Stimulated activated CD4-positive, alpha-beta T cell treated with anti-CD3 and anti-CD28 coated beads, Interleukin-1b, Interleukin-23, amount 100 ng/mL, for 1 hour (primary cell): ENCODE results near the gene ETV6.

Experiments
- DNase-seq, 2 donors: peaks; one replicate each; pipeline ENCODE4 v3.0.0-alpha.2; 2020; ENCODE audit warnings: low read depth in 2 of 2

Gene ETV6

GRCh38 chr12:11693601-11694000 is 44.1 kb downstream of the ETV6 start:
- DNase-seq: no peak

DNA sequence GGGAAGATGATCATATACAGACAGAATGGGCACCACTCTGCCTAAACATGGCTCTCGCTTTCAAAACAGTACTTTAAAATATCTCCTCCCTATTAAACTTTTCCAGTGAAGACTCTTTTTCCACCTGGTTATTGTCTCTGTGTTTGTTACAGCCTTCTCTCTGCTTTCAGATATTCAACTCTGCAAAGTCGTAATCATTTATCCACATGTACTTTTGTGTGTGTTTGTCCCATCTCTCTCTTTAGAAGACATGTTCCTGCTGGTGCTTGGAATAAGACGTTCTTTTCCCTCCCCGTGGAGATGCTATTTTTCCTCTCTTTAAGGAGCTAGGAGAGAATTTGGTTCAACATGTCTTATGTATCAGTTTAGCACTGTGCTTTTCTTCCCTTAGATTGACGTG is 45.1 kb downstream of the ETV6 start:
- DNase-seq: no peak

DNA sequence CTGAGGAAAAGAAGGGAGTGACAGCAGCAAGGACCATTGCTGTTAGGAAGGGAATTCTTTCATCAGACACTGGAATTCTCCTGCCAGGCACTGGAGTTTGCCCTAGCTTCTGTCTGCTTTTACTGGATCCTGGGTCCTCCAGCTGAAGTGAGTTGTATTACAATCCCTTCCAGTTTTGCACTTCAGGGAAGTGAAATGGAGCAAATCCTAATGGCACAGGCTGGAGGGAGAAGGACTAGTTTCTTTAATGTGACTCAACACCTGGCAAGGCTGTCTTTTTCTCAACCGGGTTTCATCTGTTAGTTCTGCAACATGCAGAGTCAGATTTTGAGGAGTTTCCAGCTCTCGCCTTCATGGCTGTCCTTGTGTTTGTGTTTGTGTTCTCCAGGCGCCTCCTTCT is 45.8 kb downstream of the ETV6 start:
- DNase-seq: no peak

GRCh38 chr12:11696084-11696483 is 46.6 kb downstream of the ETV6 start:
- no peak for DNase-seq

GRCh38 chr12:11697131-11697530 is 47.7 kb downstream of the ETV6 start:
- no peak for DNase-seq

DNA sequence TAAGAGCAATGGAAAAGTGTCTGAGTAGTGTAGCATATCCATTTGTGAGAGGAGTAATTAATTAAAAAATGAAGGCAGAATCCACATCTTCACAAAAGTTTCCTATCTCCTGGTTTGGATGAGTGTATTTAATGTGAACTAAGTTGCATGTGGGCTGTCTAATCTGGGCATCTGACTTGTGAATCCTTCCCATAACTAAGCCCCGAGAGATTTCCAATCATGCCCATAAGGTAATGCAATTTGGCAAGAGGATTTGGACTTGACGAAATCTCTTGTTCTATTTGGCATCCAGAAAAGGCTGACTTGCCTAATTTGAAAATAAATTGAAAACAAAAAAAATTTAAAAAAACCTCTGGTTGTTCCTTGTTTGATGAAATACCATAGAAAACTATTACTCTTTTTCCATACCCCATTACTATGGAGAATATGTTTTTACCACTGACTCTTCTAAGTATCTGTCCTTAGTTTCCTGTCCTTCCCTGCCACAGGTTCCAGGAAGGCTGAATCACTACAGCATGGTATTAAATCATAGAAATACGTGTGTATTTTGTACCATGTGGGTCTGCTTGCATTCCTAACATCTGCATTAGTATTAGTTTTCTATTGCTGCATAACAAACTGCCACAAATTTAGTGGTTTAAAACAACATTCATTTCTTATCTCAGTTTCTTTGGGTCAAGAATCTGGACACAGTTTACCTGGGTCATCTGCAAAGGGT is 48.4 kb downstream of the ETV6 start:
- no peak for DNase-seq

GRCh38 chr12:11698729-11699128 is 49.3 kb downstream of the ETV6 start:
- DNase-seq: no peak

- no peak for DNase-seq
Measured at GRCh38 chr12:11701433-11701832, 52.0 kb downstream of the ETV6 start.

- DNase-seq: no peak
Measured at GRCh38 chr12:11702959-11703358, 53.5 kb downstream of the ETV6 start.

- no peak for DNase-seq
Measured at GRCh38 chr12:11703378-11703777, 53.9 kb downstream of the ETV6 start.

DNA sequence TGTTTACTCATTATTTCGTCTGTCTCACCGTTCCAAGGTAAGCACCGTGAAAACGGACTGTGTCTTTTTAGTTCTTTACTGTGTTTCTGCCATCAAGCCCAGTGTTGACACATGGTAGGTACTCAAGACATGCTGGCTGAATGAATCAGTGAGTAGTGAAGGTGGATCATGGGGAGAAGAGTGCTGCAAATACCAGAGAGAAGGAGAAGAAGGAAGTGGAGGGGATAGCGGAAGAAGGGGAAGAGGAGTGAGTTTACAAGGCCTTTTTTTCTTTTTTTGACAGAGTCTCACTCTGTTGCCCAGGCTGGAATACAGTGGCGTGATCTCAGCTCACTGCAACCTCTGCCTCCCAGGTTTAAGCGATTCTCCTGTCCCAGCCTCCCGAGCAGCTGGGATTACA is 54.6 kb downstream of the ETV6 start:
- no peak for DNase-seq

DNA sequence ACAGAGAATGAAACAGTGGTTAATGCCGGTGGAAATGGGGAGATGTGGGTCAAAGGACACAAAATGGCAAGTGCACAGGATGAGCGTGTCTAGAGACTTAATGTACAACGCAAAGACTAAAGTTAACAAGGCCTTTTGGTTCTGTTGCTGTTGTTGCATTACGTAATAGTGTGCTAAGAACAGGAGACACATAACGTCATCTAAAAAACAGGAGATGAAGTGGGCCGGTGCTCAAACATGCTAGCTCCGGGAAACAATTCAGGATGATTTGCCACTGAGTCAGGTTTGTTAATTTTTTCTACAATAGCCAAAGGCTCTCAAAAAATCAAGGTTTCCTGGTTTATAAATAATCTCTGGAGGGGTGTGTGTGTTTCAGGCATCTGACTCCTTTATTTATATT is 55.5 kb downstream of the ETV6 start:
- DNase-seq: no peak

DNA sequence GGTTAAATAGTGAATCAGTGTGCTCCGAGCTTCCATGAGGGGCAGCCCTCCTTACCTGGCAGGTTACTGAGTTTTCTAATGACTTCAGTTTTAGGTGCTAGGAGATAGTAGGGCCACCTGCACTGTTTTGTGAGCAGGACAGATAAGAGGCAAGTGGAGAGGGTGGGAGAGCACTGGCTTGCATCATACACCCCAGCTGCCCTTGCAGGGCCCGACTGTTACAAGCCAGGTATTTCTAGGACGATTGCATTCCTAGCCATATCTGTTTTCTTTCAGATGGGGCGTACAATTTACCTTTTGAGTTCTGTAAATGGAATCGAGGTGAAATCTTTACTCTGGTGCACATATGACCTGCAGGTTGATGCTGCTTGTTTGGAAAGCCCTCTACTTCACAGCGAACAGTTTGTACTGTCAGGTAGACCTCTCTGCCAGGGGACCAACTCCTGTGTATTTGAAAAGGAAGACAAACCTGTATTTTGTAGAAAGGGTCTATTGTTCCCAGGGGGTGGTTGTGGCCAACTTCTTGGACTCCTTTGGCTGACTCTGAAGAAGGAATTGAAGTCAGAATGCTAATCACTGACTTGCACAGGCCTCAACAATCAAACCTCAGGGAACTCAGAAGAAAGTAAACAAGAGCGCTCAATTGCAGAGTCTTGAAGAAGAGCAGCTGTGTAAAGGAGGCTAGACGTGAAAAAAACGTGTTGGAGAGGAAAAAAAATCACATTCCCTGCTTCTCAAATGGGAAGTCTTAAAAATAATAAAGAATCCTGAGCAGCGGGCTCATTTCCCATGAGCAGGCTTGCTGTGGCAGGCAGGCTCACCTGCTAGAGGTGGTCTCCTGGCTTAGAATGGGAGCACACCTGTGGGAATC is 57.3 kb downstream of the ETV6 start:
- DNase-seq: no peak

- no peak for DNase-seq
Measured at GRCh38 chr12:11707535-11707934, 58.1 kb downstream of the ETV6 start.

- DNase-seq: no peak
Measured at GRCh38 chr12:11709513-11709912, 60.0 kb downstream of the ETV6 start.

GRCh38 chr12:11710431-11710830 is 61.0 kb downstream of the ETV6 start:
- DNase-seq: no peak

GRCh38 chr12:11710906-11711305 is 61.4 kb downstream of the ETV6 start:
- DNase-seq: no peak

DNA sequence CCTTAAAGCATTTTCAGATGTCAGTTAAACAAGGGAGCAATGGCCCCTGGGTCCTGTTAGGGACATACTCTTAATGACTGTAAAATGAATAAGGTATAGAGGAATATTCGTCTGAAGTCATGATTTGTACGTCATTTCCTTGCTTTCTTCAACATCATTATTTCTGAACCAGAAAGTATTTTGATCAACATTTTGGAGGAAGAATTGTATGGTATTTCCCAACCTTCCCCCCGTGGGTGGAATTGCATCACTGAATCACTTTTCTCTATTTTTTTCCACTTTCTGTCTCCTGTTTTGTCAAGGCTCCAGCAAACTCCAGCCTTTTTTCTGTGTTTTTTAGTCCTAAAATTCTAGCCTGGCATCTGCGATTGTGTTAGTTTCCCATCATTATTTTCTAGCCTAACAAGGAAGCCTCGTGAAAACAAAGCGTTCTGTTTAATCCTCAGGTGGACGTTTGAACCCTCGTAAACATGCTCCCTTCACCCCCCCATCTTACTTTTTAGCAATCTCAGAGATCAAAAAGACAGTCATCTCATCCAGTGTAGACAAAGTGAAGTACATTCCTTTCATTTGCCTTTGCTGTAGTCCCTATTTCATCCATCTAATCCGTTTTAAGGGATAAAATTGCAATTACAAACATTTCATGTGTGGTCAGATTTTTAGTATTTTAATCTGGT is 62.3 kb downstream of the ETV6 start:
- no peak for DNase-seq

- DNase-seq: no peak
Measured at GRCh38 chr12:11712491-11712890, 63.0 kb downstream of the ETV6 start.

- DNase-seq: no peak
Measured at GRCh38 chr12:11713202-11713601, 63.7 kb downstream of the ETV6 start.

DNA sequence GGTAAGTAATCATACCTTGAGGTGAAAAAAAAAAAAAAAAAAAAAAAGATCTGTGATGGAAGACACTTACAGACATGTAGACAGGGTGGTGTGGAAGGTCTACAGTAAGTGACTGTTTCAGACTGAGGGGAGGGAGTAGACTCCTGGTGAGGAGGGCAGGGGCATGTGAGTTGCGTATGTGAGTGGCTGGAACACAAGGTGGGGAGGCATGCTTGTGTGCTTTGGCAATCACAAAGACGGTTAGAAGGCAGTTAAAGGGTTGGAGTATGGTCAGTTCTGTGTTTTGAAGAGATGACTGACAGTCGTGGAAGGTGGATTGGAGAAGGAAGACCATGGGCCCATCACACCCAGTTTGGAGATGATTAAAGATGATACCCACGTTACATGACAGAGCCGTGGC is 65.2 kb downstream of the ETV6 start:
- DNase-seq: no peak

- DNase-seq: no peak
Measured at GRCh38 chr12:11715621-11716020, 66.1 kb downstream of the ETV6 start.
